SU-DHL-6 (cell line): ENCODE data around the gene FTL.

Experiments
- CTCF ChIP-seq: fragments of 200-600 bp; sonication (generic); IDR thresholded peaks from one replicate; pipeline ENCODE4 v1.5.1; 2017; ENCODE audit warnings: antibody characterized with exemption, mild to moderate bottlenecking, low read length, moderate library complexity; ENCODE audit not compliant: insufficient read depth, poor library complexity, severe bottlenecking
- EZH2phosphoT487 ChIP-seq: fragments of 200-600 bp; sonication (generic), shearing (Covaris generic); conservative IDR thresholded peaks from 2 replicates; pipeline ENCODE4 v1.6.1; 2018; ENCODE audit warnings: mild to moderate bottlenecking, antibody characterized with exemption, low read length, moderate library complexity, mixed read lengths

GRCh38 chr19:48969276-48970138 lies 4.4 kb downstream of the FTL start:
- TF ChIP-seq EZH2phosphoT487, result no peak
- no peak for TF ChIP-seq CTCF
